Psoas muscle (tissue), 8 donors: ENCODE results near the gene FLVCR2. TPM values are rescaled to one million over a fixed set of nuclear protein-coding genes. Genes with fewer than 3 reads are reported as not detected.

Experiments
- ATAC-seq, 4 donors: fragments of 200-7000 bp; cut with Tn5 transposase; one replicate each; pipeline ENCODE4 v1.9.1; 2020; ENCODE audit warnings: moderate library complexity in 3 of 4, mild to moderate bottlenecking in 2 of 4
- DNase-seq, 2 donors: peaks; one replicate each; pipeline ENCODE4 v3.0.0-alpha.2; 2020
- H3K27ac ChIP-seq: fragments of 200-600 bp; one replicate; pipeline ENCODE4 v1.8.0; 2022
- H3K27me3 ChIP-seq, 3 donors: fragments of 200-600 bp in 1 of 3; one replicate each; pipeline versions ENCODE4 v1.6.1 to v1.8.0; 2013 to 2022; ENCODE audit warnings: low read length in 2 of 3, mild to moderate bottlenecking in 2 of 3, moderate library complexity in 1 of 3; ENCODE audit not compliant: insufficient read depth in 3 of 3
- H3K36me3 ChIP-seq, 2 donors: fragments of 200-600 bp in 1 of 2; one replicate each; pipeline versions ENCODE4 v1.6.1 to v1.8.0; 2013 to 2022; ENCODE audit warnings: low read depth in 1 of 2, mild to moderate bottlenecking in 1 of 2, moderate library complexity in 1 of 2; ENCODE audit not compliant: insufficient read depth in 1 of 2
- H3K4me1 ChIP-seq: fragments of 200-600 bp; one replicate; pipeline ENCODE4 v1.8.0; 2022
- H3K4me3 ChIP-seq: fragments of 200-600 bp; one replicate; pipeline ENCODE4 v1.8.0; 2022; ENCODE audit warnings: mild to moderate bottlenecking
- H3K9me3 ChIP-seq: fragments of 200-600 bp; one replicate; pipeline ENCODE4 v1.8.0; 2022
- WGBS, 3 donors: extraction: QIAGEN DNeasy Blood & Tissue Kit; methylation state at CpG; one replicate each; pipeline versions ENCODE4 v1.1.6 to v1.1.7; 2013; 5-methylcytosine and 5-hydroxymethylcytosine counted together
- intact Hi-C, 2 donors: fragments of 100-400 bp; cut with DNase I; formaldehyde crosslinking; loops; one replicate each; pipeline versions ENCODE4 v1.11.0 to v1.14.2; 2022
- polyA plus RNA-seq, 3 donors: library from polyadenylated mRNA; stranded (reverse); fragments of 200-250 nt; gene quantifications; one replicate each; pipeline ENCODE4 v1.2.3, GENCODE V29; 2013
- total RNA-seq, 4 donors: library from RNA; stranded (reverse); fragmentation: NEBNext Ultra II Directional in 2 of 4; extraction: Animal tissue kit (Norgen Biotek cat#: 25700) in 2 of 4; gene quantifications; one replicate each; pipeline versions ENCODE4 v1.2.1 to v1.2.4, GENCODE V29; 2021 to 2023
- TF ChIP-seq, protein P1 (sequence below): fragments of 200-600 bp; IDR thresholded peaks from one replicate; pipeline ENCODE4 v1.8.0; 2022; ENCODE audit warnings: antibody characterized with exemption
- donor health status: healthy with polysubstance abuse.
- donor health status: DM: no; HTN: no; CAD: no; lungs with moderate emphysema.
- donor health status: Bipolar disorder and iron deficiency.
- donor health status: healthy.
- donor health status: DM: yes; HTN: yes; CAD: no.
- donor health status: DM: no; HTN: no; CAD: no.
- donor health status: DM: no; HTN: no; CAD: no.
- donor health status: DM: yes; HTN: yes; CAD: no.

The FLVCR2 gene
- total and polyA plus RNA-seq, 7 donors: 0.71 to 9.8 (median 5.3) TPM

DNA sequence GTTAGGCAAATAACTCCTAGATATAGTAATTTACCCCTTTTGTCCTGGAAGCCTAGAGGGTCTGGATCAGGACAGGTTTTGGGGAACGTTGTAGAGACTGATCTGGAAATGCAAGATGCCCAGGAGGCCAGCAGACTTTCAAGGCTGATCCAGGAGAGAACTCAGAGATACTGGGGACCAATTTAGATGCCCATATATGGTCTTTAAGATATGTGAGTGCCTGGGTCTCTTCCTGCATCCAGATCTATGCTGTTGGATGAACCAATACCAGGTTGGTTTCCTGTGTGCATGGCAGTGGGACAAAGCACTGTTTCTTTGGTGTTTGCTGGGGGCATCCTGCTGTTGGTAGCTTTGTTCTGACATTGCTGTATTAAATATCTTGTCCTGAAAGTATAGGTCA lies 76.8 kb downstream of the FLVCR2 start:
- H3K27me3 ChIP-seq: no peaks in the 10 kb centered on the region
- no peak for ATAC-seq
- intact Hi-C loops: no loop called here

DNA sequence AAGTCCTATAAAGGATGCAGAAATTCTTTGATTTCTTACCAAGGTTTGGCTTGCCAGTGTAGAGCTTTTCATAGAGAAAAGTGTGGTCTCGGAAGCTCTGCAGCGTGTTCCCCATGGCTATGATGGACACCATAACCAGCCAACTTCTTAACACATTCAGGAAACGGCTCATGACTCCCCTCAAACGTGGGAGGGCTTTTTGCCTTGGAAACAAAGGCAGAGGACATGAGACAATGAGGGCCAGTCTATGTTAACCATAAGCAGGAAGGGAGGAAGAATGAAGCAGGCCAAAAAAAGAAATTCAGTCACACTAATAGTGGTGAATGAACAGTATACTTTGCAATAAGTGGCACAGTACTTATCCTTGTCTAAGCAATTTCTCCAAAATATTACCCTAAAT lies 78.9 kb downstream of the FLVCR2 start:
- no peak for ATAC-seq
- peaks cover 32% of the 10 kb centered on the region for H3K4me1 ChIP-seq

More for the DNA sequence above, 76.8 kb downstream of the FLVCR2 start:
- TF ChIP-seq, protein P1, sequence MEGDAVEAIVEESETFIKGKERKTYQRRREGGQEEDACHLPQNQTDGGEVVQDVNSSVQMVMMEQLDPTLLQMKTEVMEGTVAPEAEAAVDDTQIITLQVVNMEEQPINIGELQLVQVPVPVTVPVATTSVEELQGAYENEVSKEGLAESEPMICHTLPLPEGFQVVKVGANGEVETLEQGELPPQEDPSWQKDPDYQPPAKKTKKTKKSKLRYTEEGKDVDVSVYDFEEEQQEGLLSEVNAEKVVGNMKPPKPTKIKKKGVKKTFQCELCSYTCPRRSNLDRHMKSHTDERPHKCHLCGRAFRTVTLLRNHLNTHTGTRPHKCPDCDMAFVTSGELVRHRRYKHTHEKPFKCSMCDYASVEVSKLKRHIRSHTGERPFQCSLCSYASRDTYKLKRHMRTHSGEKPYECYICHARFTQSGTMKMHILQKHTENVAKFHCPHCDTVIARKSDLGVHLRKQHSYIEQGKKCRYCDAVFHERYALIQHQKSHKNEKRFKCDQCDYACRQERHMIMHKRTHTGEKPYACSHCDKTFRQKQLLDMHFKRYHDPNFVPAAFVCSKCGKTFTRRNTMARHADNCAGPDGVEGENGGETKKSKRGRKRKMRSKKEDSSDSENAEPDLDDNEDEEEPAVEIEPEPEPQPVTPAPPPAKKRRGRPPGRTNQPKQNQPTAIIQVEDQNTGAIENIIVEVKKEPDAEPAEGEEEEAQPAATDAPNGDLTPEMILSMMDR: no peak
- Histone ChIP-seq H3K4me1 (peaks cover 24% of the 10 kb centered on the region), H3K9me3 (no peaks in the 10 kb centered on the region), H3K4me3 (no peak overlapping the region), H3K36me3 (peaks cover 4 to 40% of the 10 kb centered on the region in 2 donors), H3K27ac (no peak overlapping the region)
- no peak for DNase-seq
- 0% methylated on average over 1 of the region's 1 CpG for WGBS, 3 donors

DNA sequence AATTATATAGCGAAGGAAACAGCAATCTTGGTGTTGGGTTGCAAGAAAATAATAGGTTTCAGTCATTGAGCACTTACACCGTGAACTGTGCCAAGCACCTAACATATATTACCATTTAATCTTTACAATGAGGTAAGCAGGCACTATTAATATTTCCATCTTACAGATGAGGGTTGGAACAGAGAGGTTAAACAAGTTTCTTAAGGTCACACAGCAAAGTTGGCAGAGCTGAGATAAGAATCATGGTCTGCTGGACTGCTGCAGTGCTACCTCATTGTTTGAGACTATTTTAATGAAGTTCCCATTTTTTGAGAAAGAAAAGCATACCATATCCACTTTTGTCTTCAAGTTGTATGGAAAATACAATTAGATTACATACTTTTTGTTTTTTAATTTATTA lies 80.5 kb downstream of the FLVCR2 start:
- H3K27me3 ChIP-seq: no peaks in the 10 kb centered on the region
- intact Hi-C loops: no loop called here
- 92 to 96% (median 92%) methylated on average over 2 of the region's 2 CpGs for WGBS, 3 donors
- DNase-seq (no peak), ATAC-seq (no peak)
- H3K36me3 ChIP-seq: peaks cover 0 to 27% of the 10 kb centered on the region in 2 donors
- peaks cover 33% of the 10 kb centered on the region for H3K4me1 ChIP-seq
- peak overlapping the region; percentile 73 for H3K27ac ChIP-seq
- H3K4me3 ChIP-seq: no peak overlapping the region
- TF ChIP-seq, protein P1: no peak
- no peaks in the 10 kb centered on the region for H3K9me3 ChIP-seq

More for the DNA sequence above, 78.9 kb downstream of the FLVCR2 start:
- H3K9me3 ChIP-seq: no peaks in the 10 kb centered on the region
- WGBS, 3 donors: 65 to 78% (median 65%) methylated on average over 4 of the region's 4 CpGs
- no peaks in the 10 kb centered on the region for H3K27me3 ChIP-seq
- H3K27ac ChIP-seq: peak overlapping the region; percentile 73
- intact Hi-C loops: no loop called here
- no peak for DNase-seq
- no peak overlapping the region for H3K4me3 ChIP-seq
- H3K36me3 ChIP-seq: peaks cover 0 to 19% of the 10 kb centered on the region in 2 donors
- TF ChIP-seq, protein P1: no peak

DNA sequence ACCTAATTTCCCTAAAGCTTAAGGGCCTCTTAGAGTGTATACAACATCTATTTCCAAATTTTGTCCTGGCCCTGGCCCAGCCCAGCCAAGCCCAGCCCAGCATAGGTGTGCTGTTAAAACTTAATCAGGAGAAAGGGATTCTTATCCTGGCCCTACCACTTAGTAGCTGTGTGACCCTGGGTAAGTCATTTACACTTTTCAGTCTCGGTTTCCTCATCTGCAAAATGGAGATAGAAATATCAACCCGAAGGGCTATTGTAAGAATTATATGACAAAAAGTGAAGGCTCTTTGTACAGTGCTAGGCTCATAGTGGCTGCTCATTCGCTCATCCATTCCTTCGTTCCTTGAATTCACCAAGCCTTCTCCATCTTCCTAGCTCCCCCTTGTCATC lies 81.8 kb downstream of the FLVCR2 start:
- DNase-seq: no peak
- Histone ChIP-seq H3K9me3 (no peaks in the 10 kb centered on the region), H3K4me3 (peak overlapping the region; percentile 93), H3K36me3 (peaks cover 0 to 16% of the 10 kb centered on the region in 2 donors), H3K4me1 (peaks cover 33% of the 10 kb centered on the region), H3K27ac (peak overlapping the region; percentile 77), H3K27me3 (no peaks in the 10 kb centered on the region)
- ATAC-seq: no peak
- WGBS, 3 donors: 20 to 30% (median 25%) methylated on average over 4 of the region's 4 CpGs
- TF ChIP-seq, protein P1: no peak
- intact Hi-C loops: loop anchor here in 1 of 2 donors (5.0 kb wide), 1 partner anchor 322 kb away; the partner anchor contains the start of gene TGFB3
